GM10248 (cell line): ENCODE results near the gene WNT7A.

Experiments
- CTCF ChIA-PET: fragments of 300-600 bp; sonication (Branson Sonifier 250); formaldehyde crosslinking; extraction: SDS; loops from one replicate; lab custom pipeline; 2021; ENCODE audit warnings: antibody characterized with exemption; lab: Yijun Ruan, JAX
- POLR2A ChIA-PET: fragments of 350-650 bp; sonication (Branson Sonifier 250); formaldehyde crosslinking; extraction: SDS; loops from one replicate; lab custom pipeline; 2020; ENCODE audit warnings: antibody characterized with exemption; lab: Yijun Ruan, JAX
- DNase-seq: peaks from one replicate; pipeline ENCODE4 v3.0.0; 2012; ENCODE audit errors: extremely low spot score
- TF ChIP-seq, protein P1 (sequence below): IDR thresholded peaks from 2 replicates; pipeline ENCODE4 v1.5.1; 2012; ENCODE audit warnings: mild to moderate bottlenecking, low read depth; ENCODE audit errors: extremely low read depth, missing control alignments, control extremely low read depth

The WNT7A gene

DNA sequence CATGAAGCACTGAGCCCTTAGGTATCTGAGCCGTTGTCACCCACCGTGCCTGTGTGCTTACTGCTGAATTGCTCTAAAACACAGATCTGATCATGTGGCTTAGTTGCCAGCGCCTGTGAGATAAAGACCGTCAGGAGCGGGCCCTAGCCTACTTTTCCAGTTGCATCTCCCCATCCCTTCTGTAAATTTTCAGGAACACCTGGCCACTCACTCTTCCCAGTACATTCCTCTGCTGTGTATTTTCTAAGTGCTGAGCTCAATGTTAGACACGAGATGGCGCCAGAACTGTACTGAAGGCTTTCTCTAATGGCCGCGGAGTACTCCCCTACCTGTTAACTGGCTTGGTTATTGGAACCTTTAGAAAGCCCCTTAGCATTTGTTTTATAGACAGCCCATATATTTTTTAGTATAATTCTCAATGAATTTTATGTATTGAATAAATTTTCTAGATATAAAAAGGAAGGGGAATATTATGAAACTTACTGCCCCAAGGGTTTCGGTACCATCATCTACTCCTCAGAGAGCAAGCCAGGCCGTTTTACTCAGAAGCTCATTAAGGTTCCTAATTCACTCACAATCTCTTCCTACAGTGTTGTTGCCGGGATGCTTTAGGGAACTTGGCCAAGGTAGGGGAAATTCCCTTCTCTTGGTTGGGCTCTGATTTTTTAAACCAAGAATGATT is 16.7 kb upstream of the WNT7A start:
- TF ChIP-seq, protein P1, sequence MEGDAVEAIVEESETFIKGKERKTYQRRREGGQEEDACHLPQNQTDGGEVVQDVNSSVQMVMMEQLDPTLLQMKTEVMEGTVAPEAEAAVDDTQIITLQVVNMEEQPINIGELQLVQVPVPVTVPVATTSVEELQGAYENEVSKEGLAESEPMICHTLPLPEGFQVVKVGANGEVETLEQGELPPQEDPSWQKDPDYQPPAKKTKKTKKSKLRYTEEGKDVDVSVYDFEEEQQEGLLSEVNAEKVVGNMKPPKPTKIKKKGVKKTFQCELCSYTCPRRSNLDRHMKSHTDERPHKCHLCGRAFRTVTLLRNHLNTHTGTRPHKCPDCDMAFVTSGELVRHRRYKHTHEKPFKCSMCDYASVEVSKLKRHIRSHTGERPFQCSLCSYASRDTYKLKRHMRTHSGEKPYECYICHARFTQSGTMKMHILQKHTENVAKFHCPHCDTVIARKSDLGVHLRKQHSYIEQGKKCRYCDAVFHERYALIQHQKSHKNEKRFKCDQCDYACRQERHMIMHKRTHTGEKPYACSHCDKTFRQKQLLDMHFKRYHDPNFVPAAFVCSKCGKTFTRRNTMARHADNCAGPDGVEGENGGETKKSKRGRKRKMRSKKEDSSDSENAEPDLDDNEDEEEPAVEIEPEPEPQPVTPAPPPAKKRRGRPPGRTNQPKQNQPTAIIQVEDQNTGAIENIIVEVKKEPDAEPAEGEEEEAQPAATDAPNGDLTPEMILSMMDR, result peak; percentile 64
- peak; percentile 51 for DNase-seq
- ChIA-PET CTCF (interaction anchor here (0.6 to 2.5 kb wide), 23 partner anchors 9 to 1024 kb away, joined by 3 to 17 read pairs (median 4); partner anchors contain the start of genes CHCHD4, LSM3, TMEM43 and XPC), POLR2A (no interaction called here)

DNA sequence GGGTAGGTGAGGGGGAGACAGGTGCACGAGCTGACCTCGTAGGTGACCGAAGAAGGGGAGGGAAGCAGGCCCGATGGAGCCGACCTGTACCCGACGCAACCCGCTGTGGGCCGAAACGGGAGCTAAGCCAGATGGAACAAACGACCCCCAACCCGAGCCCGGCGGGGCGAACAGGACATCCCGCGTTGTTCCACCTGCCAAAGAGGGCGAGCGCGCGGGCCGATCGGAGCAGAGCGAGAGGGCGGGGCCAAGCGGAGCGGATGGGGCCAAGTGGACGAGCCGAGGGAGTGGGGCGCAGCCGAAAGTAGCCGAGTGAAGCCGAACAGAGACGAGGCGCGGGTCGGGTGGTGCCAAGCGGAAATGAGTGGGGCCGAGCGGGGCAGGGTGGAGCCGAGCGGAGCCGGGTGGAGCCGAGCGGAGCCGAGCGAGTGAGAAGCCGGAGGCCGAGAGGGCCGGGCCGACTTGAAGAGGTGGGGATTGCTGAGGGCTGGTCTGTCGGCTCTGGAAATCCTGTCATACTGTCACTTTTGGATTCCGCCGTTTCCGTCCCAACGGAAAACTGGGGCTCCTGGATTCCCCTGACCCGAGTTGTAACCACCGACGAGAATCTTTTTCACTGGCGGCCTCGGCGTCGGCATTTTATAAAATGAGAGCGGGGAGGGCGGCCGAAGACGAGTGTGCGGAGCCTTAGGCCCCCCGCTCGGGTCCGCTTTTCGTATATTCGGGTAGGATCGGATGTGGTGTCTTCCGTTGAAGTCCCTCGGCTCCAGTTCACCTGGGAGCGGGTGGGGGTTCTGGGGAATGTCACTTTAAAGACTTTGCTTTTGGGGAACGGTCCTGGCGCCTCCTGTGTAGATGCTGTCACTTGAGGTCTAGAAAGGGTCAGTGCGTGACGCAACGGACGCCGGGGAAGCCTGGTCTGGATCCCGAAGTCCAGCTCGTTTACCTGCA is 15.6 kb upstream of the WNT7A start:
- TF ChIP-seq, protein P1, result no peak
- CTCF ChIA-PET, result interaction anchor here (0.8 to 2.5 kb wide), 11 partner anchors 9 to 572 kb away, joined by 3 to 17 read pairs (median 5); partner anchors contain the start of genes CHCHD4 and TMEM43
- DNase-seq, result peak; percentile 92
- POLR2A ChIA-PET, result no interaction called here

DNA sequence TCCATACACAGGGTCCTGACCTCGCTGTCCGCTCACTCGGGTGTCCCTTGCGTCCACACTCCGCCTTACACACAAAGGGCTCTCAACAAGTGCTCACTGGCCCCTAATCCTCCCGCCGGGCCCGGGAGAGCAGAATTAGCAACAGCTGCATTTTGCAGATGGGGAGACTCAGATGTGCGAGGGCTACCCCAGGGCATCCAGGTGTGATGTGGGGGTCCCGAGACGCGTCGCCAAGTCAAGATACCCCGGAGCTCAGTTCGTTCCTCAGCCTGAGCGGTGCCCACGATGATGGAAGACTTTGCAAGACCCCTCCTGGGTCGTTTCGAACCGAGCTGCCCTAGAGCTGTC is 14.9 kb upstream of the WNT7A start:
- POLR2A ChIA-PET, result no interaction called here
- CTCF ChIA-PET, result interaction anchor here (1.3 kb wide), 1 partner anchor 10 kb away, joined by 4 read pairs; no protein-coding TSS in a partner anchor
- no peak for DNase-seq
- TF ChIP-seq, protein P1, result no peak

DNA sequence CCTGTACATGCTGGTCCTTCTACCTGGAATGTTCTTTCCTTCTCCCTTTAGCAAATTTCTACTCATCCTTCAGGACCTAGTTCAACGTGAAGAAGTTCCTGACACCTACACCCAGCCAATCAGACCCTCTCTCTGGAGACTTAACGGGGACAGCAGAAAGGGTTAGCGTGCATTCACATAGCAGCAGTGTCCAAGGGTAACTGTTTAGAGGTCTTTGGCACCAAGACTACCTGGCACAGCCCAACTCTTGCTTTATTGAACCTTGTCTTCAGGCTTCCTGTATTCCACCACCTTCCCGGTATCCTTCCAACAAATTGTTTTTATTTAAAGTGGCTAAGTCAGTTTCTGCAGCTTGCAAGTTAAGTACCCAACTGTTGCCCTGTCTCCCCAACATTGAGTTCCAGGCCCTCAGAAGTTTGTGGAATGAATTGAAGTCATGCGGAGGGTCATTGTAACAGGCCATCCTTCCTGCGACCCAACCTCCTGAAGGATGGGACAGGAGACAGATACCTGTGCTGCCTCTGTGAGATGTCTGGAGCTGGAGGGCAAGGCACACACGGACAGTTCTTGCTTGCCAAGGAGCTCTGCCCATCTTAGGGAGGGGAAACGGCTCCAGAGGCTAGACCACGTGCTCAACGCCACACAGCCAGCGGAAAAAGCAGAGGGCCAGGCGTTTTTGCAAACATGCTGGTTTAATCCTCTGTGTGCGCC is 14.4 kb upstream of the WNT7A start:
- TF ChIP-seq, protein P1, result no peak
- DNase-seq, result no peak
- ChIA-PET CTCF (interaction anchor here (1.3 kb wide), 1 partner anchor 10 kb away, joined by 4 read pairs; no protein-coding TSS in a partner anchor), POLR2A (no interaction called here)

DNA sequence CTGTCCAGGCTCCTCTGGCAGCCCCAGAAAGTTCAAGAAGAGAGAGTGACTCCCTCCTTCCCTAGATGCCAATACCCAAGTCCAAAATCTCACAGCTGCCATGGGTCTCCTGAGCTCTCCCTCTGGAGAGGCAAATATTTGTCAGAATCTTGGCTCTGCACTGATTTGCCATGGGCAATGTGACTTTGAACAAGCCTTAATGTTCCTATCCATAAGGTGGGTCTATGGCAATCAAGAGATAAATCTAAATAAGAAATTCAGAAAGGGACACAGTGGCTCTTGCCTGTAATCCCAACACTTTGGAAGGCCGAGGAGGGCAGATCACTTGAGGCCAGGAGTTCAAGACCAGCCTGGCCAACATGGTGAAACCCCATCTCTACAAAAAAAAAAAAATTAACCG is 12.4 kb upstream of the WNT7A start:
- ChIA-PET POLR2A (no interaction called here), CTCF (no interaction called here)
- TF ChIP-seq, protein P1, result no peak
- no peak for DNase-seq
